K562 (cell line): Measurements from ENCODE around the gene PSME1. TPM values are rescaled to one million over a fixed set of nuclear protein-coding genes. Genes with fewer than 3 reads are reported as not detected.

Experiments used
- ATAC-seq: fragments of 200-7000 bp; cut with Tn5 transposase; 3 replicates; pipeline ENCODE4 v1.9.1; 2020; ENCODE audit warnings: moderate library complexity
- BruUV-seq: library from RNA; stranded (reverse); fragments of 400-500 nt; replicated peaks from 2 replicates; lab custom pipeline; 2021; lab: Mats Ljungman, UMichigan
- CTCF ChIA-PET: fragments of 300-600 bp; formaldehyde crosslinking; extraction: SDS; loops from one replicate; lab custom pipeline; 2021; ENCODE audit warnings: low intra/inter-chr PET ratio; lab: Yijun Ruan, JAX
- POLR2A ChIA-PET: fragments of 300-600, 350-650 bp; sonication (Branson Sonifier 250); formaldehyde crosslinking; extraction: SDS; loops from one replicate; lab custom pipeline; 2021; ENCODE audit warnings: antibody characterized with exemption, inconsistent platforms; lab: Yijun Ruan, JAX
- DNase-seq, 4 experiments: peaks; one replicate each; pipeline versions ENCODE4 v3.0.0 to v3.0.0-alpha.2; 2011 to 2018; ENCODE audit warnings: low spot score in 3 of 4, mixed read lengths in 3 of 4; ENCODE audit errors: extremely low read depth in 1 of 4
- FAIRE-seq: peaks from 2 replicates; lab custom pipeline; 2011; peaks lifted over from hg19 to GRCh38; lab: Jason Lieb, UNC
- H2AFZ ChIP-seq: 2 replicates; pipeline ENCODE4 v1.6.0; 2011; ENCODE audit warnings: low read depth, low read length, control low read depth, inconsistent platforms
- H3K27ac ChIP-seq: fragments of 200-600 bp; 3 replicates; pipeline ENCODE4 v1.8.0; 2011; ENCODE audit warnings: low read depth, mild to moderate bottlenecking, control low read depth, inconsistent platforms, low read length, moderate library complexity, mixed read lengths; ENCODE audit errors: extremely low read depth
- H3K27me3 ChIP-seq, 2 experiments: fragments of 300-600 bp in 1 of 2; 2 replicates in 1 of 2; 3 replicates in 1 of 2; pipeline versions ENCODE4 v1.6.0 to v1.8.0; 2011; ENCODE audit warnings: inconsistent platforms in 2 of 2, low read length in 2 of 2, mild to moderate bottlenecking in 1 of 2, mixed read lengths in 1 of 2, moderate library complexity in 1 of 2; ENCODE audit not compliant: control insufficient read depth in 2 of 2, insufficient read depth in 2 of 2
- H3K36me3 ChIP-seq: fragments of 300-600 bp; 3 replicates; pipeline ENCODE4 v1.8.0; 2011; ENCODE audit warnings: mild to moderate bottlenecking, low read length, inconsistent platforms; ENCODE audit not compliant: control insufficient read depth, insufficient read depth
- H3K4me1 ChIP-seq, 2 experiments: fragments of 200-600 bp in 1 of 2; replicated peaks in 1 of 2; 2 replicates in 1 of 2; 3 replicates in 1 of 2; pipeline versions ENCODE4 v1.5.1 to v1.8.0; 2011; ENCODE audit warnings: inconsistent platforms in 2 of 2, low read length in 2 of 2, mild to moderate bottlenecking in 1 of 2, mixed read lengths in 1 of 2, moderate library complexity in 1 of 2; ENCODE audit not compliant: control insufficient read depth in 2 of 2, insufficient read depth in 2 of 2
- H3K4me2 ChIP-seq: 2 replicates; pipeline ENCODE4 v1.6.1; 2011; ENCODE audit warnings: low read length, control low read depth, inconsistent platforms, mixed read lengths; ENCODE audit not compliant: insufficient read depth
- H3K4me3 ChIP-seq: fragments of 200-600 bp; sonication (generic), shearing (Covaris generic); 2 replicates; pipeline ENCODE4 v1.5.1; 2016; ENCODE audit warnings: control low read depth, inconsistent platforms
- H3K79me2 ChIP-seq: fragments of 200-600 bp; 3 replicates; pipeline ENCODE4 v1.8.0; 2011; ENCODE audit warnings: low read length, inconsistent platforms; ENCODE audit not compliant: control insufficient read depth, insufficient read depth
- H3K9ac ChIP-seq, 2 experiments: 2 replicates each; pipeline versions ENCODE4 v1.6.0 to v1.6.1; 2011; ENCODE audit warnings: low read depth in 2 of 2, low read length in 2 of 2, control low read depth in 1 of 2, inconsistent platforms in 1 of 2, mild to moderate bottlenecking in 1 of 2, mixed read lengths in 1 of 2; ENCODE audit not compliant: insufficient read depth in 1 of 2
- H3K9me1 ChIP-seq: one replicate; pipeline ENCODE4 v1.6.0; 2011; ENCODE audit warnings: inconsistent platforms, mild to moderate bottlenecking, low read length, moderate library complexity; ENCODE audit not compliant: control insufficient read depth, insufficient read depth
- H3K9me3 ChIP-seq: replicated peaks from 2 replicates; pipeline ENCODE4 v1.5.1; 2011; ENCODE audit warnings: low read depth, low read length, inconsistent platforms; ENCODE audit not compliant: control insufficient read depth, insufficient read depth
- H4K20me1 ChIP-seq: replicated peaks from 2 replicates; pipeline ENCODE4 v1.6.1; 2011; ENCODE audit warnings: low read length, inconsistent platforms, mixed read lengths; ENCODE audit not compliant: control insufficient read depth, insufficient read depth
- BRF1 ChIP-seq: IDR thresholded peaks from 3 replicates; pipeline ENCODE4 v1.6.1; 2011; ENCODE audit warnings: borderline replicate concordance, mild to moderate bottlenecking; ENCODE audit not compliant: insufficient read length; ENCODE audit errors: extremely low read depth
- EP300 ChIP-seq: IDR thresholded peaks from 2 replicates; pipeline ENCODE4 v1.6.1; 2012; ENCODE audit warnings: low read length, improper control_type of control experiment
- ERF ChIP-seq: fragments of 450-650 bp; formaldehyde crosslinking; IDR thresholded peaks from 2 replicates; pipeline ENCODE4 v1.4.0; 2020; ENCODE audit warnings: mild to moderate bottlenecking, mixed read lengths
- FOXK2 ChIP-seq, 2 experiments: fragments of 450-650 bp; IDR thresholded peaks in 1 of 2; conservative IDR thresholded peaks in 1 of 2; 2 replicates each; pipeline ENCODE4 v1.6.1; 2016; ENCODE audit warnings: low read depth in 2 of 2, mild to moderate bottlenecking in 1 of 2
- PHTF2 ChIP-seq: fragments of 250-450 bp; sonication (Bioruptor Pico); IDR thresholded peaks from 2 replicates; pipeline ENCODE4 v1.5.0; 2021; ENCODE audit warnings: mild to moderate bottlenecking
- SAP30 ChIP-seq: fragments of 200-600 bp; sonication (generic); IDR thresholded peaks from 2 replicates; pipeline ENCODE4 v1.6.1; 2012; ENCODE audit warnings: borderline replicate concordance, low read depth, mild to moderate bottlenecking, moderate library complexity, low read length, control low read depth, inconsistent platforms; ENCODE audit not compliant: insufficient read depth, poor library complexity, severe bottlenecking
- TRIM28 ChIP-seq: fragments of 450-650 bp; IDR thresholded peaks from 2 replicates; pipeline ENCODE4 v1.6.1; 2017
- XRCC5 ChIP-seq: fragments of 200-400 bp; formaldehyde crosslinking; IDR thresholded peaks from 2 replicates; pipeline ENCODE4 v1.6.1; 2017; ENCODE audit warnings: low read depth, mild to moderate bottlenecking, low read length
- WGBS: fragments of 100-300 bp; shearing (Covaris generic); methylation state at CpG from one replicate; pipeline ENCODE4 v1.1.6; 2016; ENCODE audit warnings: low coverage, mixed read lengths; ENCODE audit not compliant: insufficient coverage; ENCODE audit errors: missing lambda C conversion rate; 5-methylcytosine and 5-hydroxymethylcytosine counted together
- in situ Hi-C: fragments of 300-500 bp; cut with MboI; formaldehyde crosslinking; loops from 4 replicates; pipeline ENCODE4 v1.15.0; 2018; ENCODE audit warnings: inconsistent platforms, mixed read lengths
- intact Hi-C: fragments of 100-400 bp; cut with micrococcal nuclease; formaldehyde crosslinking; loops from 2 replicates; pipeline ENCODE4 v1.14.2; 2022
- polyA plus RNA-seq, 8 experiments: library from polyadenylated mRNA; depleted of rRNA in 4 of 8; stranded (reverse) in 5 of 8; unstranded in 3 of 8; fragments of >200 nt; fragmentation: Nextera tagmentation in 2 of 8; fragmentation: Illumina TruSeq in 1 of 8; extraction: Ambion mirVana in 2 of 8; extraction: Trizol in 1 of 8; gene quantifications; 2 replicates each; pipeline versions ENCODE4 v1.2.1 to v1.2.3, GENCODE V29; 2011 to 2014; ENCODE audit warnings: inconsistent platforms in 1 of 8, missing spikeins in 1 of 8
- total RNA-seq, 7 experiments: library from RNA; depleted of rRNA in 6 of 7; stranded (reverse); fragments of >200 nt in 6 of 7; fragmentation: Illumina TruSeq in 2 of 7; extraction: Trizol in 2 of 7; gene quantifications; 2 replicates each; pipeline versions ENCODE4 v1.2.1 to v1.2.3, GENCODE V29; 2011 to 2021; ENCODE audit warnings: low replicate concordance in 1 of 7
- TF ChIP-seq, protein P1 (sequence below): IDR thresholded peaks from 2 replicates; pipeline ENCODE4 v1.6.1; 2012; ENCODE audit warnings: low read depth, low read length, improper control_type of control experiment, borderline replicate concordance
- TF ChIP-seq, protein P2 (sequence below): sonication (generic); formaldehyde crosslinking; IDR thresholded peaks from 2 replicates; pipeline ENCODE4 v1.8.1; 2023; ENCODE audit warnings: mild to moderate bottlenecking, missing genetic modification reagents, moderate library complexity

Gene PSME1
- total and polyA plus RNA-seq, 9 of the 15 experiments (the other 6 are each of a cell fraction or from before 2014, with no cell fraction given) = 20.3 to 180 (median 67.5) TPM

DNA sequence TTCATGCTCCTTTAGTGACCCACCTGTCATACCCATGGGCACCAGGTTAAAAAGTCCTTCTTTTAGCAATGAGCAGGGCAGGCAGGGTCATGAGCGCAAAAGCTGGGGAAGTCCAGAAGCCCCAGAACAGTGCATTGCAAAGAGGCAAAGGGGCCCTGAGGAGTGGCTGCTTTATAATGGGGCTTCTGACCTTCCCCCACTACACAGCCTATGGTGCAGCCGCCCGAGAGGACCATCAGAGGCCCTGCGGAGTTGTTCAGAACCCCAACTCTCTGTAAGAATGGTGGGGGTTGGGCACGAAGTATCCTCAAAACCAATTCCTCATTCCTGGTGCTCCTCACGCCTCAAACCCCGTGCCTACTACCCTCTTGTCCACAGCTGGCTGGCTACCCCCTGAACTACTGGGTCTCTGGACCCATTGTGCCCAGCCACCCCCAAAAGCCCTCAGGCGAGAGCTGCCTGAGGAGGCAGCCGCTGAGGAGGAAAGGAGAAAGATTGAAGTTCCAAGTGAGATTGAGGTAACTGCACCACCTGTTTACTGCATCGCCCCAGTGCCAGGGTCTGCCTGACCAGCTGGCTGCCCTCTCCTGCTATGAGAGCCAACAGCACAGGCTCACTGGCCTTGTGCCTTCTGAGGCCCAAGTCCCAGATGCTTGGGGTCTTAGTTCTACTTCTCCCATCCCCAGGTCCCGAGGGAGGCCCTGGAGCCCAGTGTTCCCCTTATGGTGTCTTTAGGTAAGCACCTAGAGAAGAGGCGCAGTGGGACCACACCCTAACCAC, 42.6 kb downstream of the PSME1 start:
- no peak overlapping the region for H3K27ac ChIP-seq
- ATAC-seq (no peak), DNase-seq (no peak), FAIRE-seq (no peak)
- no peaks in the 10 kb centered on the region for H3K9me1 ChIP-seq
- 92% methylated on average over 10 of the region's 12 CpGs for WGBS
- H3K4me3 ChIP-seq = no peak overlapping the region
- no peaks in the 10 kb centered on the region for H3K79me2 ChIP-seq
- no peaks in the 10 kb centered on the region for H4K20me1 ChIP-seq
- TF ChIP-seq FOXK2 (conservative IDR thresholded peaks at IDR 0.05 in 1 of 2, IDR thresholded peaks at IDR 0.05 in 1 of 2; ENCODE audit: low read depth in 2 of 2) (no peak), XRCC5 (no peak), BRF1 (no peak), ERF (no peak), SAP30 (no peak), PHTF2 (CRISPR knock-in tag) (no peak), EP300 (no peak), TRIM28 (no peak)
- TF ChIP-seq, protein P1, sequence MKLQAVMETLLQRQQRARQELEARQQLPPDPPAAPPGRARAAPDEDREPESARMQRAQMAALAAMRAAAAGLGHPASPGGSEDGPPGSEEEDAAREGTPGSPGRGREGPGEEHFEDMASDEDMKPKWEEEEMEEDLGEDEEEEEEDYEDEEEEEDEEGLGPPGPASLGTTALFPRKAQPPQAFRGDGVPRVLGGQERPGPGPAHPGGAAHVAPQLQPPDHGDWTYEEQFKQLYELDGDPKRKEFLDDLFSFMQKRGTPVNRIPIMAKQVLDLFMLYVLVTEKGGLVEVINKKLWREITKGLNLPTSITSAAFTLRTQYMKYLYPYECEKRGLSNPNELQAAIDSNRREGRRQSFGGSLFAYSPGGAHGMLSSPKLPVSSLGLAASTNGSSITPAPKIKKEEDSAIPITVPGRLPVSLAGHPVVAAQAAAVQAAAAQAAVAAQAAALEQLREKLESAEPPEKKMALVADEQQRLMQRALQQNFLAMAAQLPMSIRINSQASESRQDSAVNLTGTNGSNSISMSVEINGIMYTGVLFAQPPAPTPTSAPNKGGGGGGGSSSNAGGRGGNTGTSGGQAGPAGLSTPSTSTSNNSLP = no peak
- TF ChIP-seq, protein P2, sequence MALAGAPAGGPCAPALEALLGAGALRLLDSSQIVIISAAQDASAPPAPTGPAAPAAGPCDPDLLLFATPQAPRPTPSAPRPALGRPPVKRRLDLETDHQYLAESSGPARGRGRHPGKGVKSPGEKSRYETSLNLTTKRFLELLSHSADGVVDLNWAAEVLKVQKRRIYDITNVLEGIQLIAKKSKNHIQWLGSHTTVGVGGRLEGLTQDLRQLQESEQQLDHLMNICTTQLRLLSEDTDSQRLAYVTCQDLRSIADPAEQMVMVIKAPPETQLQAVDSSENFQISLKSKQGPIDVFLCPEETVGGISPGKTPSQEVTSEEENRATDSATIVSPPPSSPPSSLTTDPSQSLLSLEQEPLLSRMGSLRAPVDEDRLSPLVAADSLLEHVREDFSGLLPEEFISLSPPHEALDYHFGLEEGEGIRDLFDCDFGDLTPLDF = no peak
- H3K9me3 ChIP-seq = no peaks in the 10 kb centered on the region
- H3K4me1 ChIP-seq = no peaks in the 10 kb centered on the region; a peak in 2 of 5 replicates
- ChIA-PET CTCF (no interaction called here), POLR2A (interaction anchor here (0.6 to 1.2 kb wide), 3 partner anchors 10 to 63 kb away, joined by 3 to 6 read pairs (median 4); partner anchors contain the start of genes IPO4 and IRF9)
- no peaks in the 10 kb centered on the region for H3K27me3 ChIP-seq
- peaks cover 51% of the 10 kb centered on the region; the same call in 2 of the 3 replicates for H3K36me3 ChIP-seq
- no peak overlapping the region for H3K9ac ChIP-seq
- BruUV-seq = no TSS peak
- in situ Hi-C loops (no loop called here), intact Hi-C loops (no loop called here)
- H2AFZ ChIP-seq = no peak overlapping the region
- H3K4me2 ChIP-seq = no peak overlapping the region
